CD8-positive, alpha-beta memory T cell (primary cell): ENCODE results near the gene THSD7A. TPM values are rescaled to one million over a fixed set of nuclear protein-coding genes. Genes with fewer than 3 reads are reported as not detected.

Experiments used
- CTCF ChIA-PET: fragments of 350-600 bp; sonication (Branson Sonifier 250); formaldehyde crosslinking; loops from one replicate; lab custom pipeline; 2021; ENCODE audit warnings: antibody characterized with exemption; lab: Charles Lee
- POLR2A ChIA-PET: fragments of 350-600 bp; sonication (Branson Sonifier 250); formaldehyde crosslinking; loops from one replicate; lab custom pipeline; 2021; ENCODE audit warnings: antibody characterized with exemption; lab: Charles Lee
- DNase-seq, 5 donors: peaks; one replicate each; pipeline versions ENCODE4 v3.0.0 to v3.0.0-alpha.2; 2020 to 2022; ENCODE audit warnings: mixed read lengths in 1 of 5
- H3K27ac ChIP-seq: one replicate; pipeline ENCODE4 v1.7.0; 2013; ENCODE audit warnings: low read depth, mild to moderate bottlenecking, low read length, moderate library complexity
- H3K27me3 ChIP-seq: 2 replicates; pipeline ENCODE4 v1.7.0; 2013; ENCODE audit warnings: low read length, mild to moderate bottlenecking; ENCODE audit not compliant: insufficient read depth, poor library complexity, severe bottlenecking
- H3K36me3 ChIP-seq: 2 replicates; pipeline ENCODE4 v1.7.0; 2013; ENCODE audit warnings: mild to moderate bottlenecking, low read length, moderate library complexity; ENCODE audit not compliant: insufficient read depth
- H3K4me1 ChIP-seq: 2 replicates; pipeline ENCODE4 v1.7.0; 2013; ENCODE audit warnings: mild to moderate bottlenecking, low read length, moderate library complexity; ENCODE audit not compliant: insufficient read depth
- H3K4me3 ChIP-seq: 2 replicates; pipeline ENCODE4 v1.7.0; 2013; ENCODE audit warnings: mild to moderate bottlenecking, low read length
- H3K9me3 ChIP-seq: 2 replicates; pipeline ENCODE4 v1.7.0; 2013; ENCODE audit warnings: mild to moderate bottlenecking, low read length
- H3K27ac Mint-ChIP-seq, 8 donors: one replicate each; pipeline ENCODE4 v1.8.0; 2020 to 2021; ENCODE audit warnings: mixed read lengths in 8 of 8, mild to moderate bottlenecking in 6 of 8, inconsistent platforms in 3 of 8, moderate library complexity in 3 of 8
- H3K27me3 Mint-ChIP-seq, 2 donors: one replicate each; pipeline ENCODE4 v1.8.0; 2020 to 2021; ENCODE audit warnings: mixed read lengths in 2 of 2, mild to moderate bottlenecking in 1 of 2, moderate library complexity in 1 of 2
- H3K36me3 Mint-ChIP-seq, 3 donors: one replicate each; pipeline ENCODE4 v1.8.0; 2020 to 2021; ENCODE audit warnings: mixed read lengths in 3 of 3, inconsistent platforms in 1 of 3, mild to moderate bottlenecking in 1 of 3
- H3K4me1 Mint-ChIP-seq, 3 donors: one replicate each; pipeline ENCODE4 v1.8.0; 2020 to 2021; ENCODE audit warnings: mixed read lengths in 3 of 3, inconsistent platforms in 1 of 3, mild to moderate bottlenecking in 1 of 3
- H3K4me3 Mint-ChIP-seq, 7 donors: one replicate each; pipeline ENCODE4 v1.8.0; 2020 to 2021; ENCODE audit warnings: mixed read lengths in 7 of 7, mild to moderate bottlenecking in 6 of 7, moderate library complexity in 4 of 7, inconsistent platforms in 2 of 7
- H3K9me3 Mint-ChIP-seq, 5 donors: one replicate each; pipeline ENCODE4 v1.8.0; 2020 to 2022; ENCODE audit warnings: mixed read lengths in 5 of 5, mild to moderate bottlenecking in 3 of 5, moderate library complexity in 2 of 5, inconsistent platforms in 1 of 5
- polyA plus RNA-seq: library from polyadenylated mRNA; unstranded; fragments of 300-500 nt; fragmentation: Illumina TruSeq; gene quantifications from one replicate; pipeline ENCODE4 v1.2.3, GENCODE V29; 2021
- total RNA-seq, 2 experiments: library from RNA; stranded (reverse); gene quantifications; one replicate each; pipeline ENCODE4 v1.2.3, GENCODE V29; 2021

Gene THSD7A
- total and polyA plus RNA-seq, 3 experiments from 2014 or later: not detected

GRCh38 chr7:11847336-11847735 is 15.3 kb upstream of the THSD7A start:
- H3K36me3 ChIP-seq: no peaks in the 10 kb centered on the region
- no peaks in the 10 kb centered on the region for H3K4me1 ChIP-seq
- CTCF ChIA-PET: no interaction called here
- no peaks in the 10 kb centered on the region for H3K27me3 ChIP-seq
- no peak overlapping the region for H3K27ac ChIP-seq
- Mint-ChIP-seq H3K27me3 (no peaks in the 10 kb centered on the region), H3K9me3 (peaks cover 0 to 8% (median 0%) of the 10 kb centered on the region in 5 donors), H3K4me3 (no peak overlapping the region), H3K36me3 (no peaks in the 10 kb centered on the region), H3K27ac (no peak overlapping the region), H3K4me1 (no peaks in the 10 kb centered on the region)
- no peak for DNase-seq
- no peaks in the 10 kb centered on the region for H3K9me3 ChIP-seq
- POLR2A ChIA-PET: no interaction called here
- no peak overlapping the region for H3K4me3 ChIP-seq

GRCh38 chr7:11846361-11846955 is 14.5 kb upstream of the THSD7A start:
- no peak for DNase-seq
- H3K4me3 Mint-ChIP-seq: no peak overlapping the region
- peaks cover 0 to 8% (median 0%) of the 10 kb centered on the region in 5 donors for H3K9me3 Mint-ChIP-seq
- Histone ChIP-seq H3K4me3 (no peak overlapping the region), H3K9me3 (no peaks in the 10 kb centered on the region), H3K36me3 (no peaks in the 10 kb centered on the region), H3K4me1 (no peaks in the 10 kb centered on the region), H3K27ac (no peak overlapping the region), H3K27me3 (no peaks in the 10 kb centered on the region)
- no peaks in the 10 kb centered on the region for H3K36me3 Mint-ChIP-seq
- ChIA-PET CTCF (no interaction called here), POLR2A (no interaction called here)
- no peaks in the 10 kb centered on the region for H3K4me1 Mint-ChIP-seq
- no peak overlapping the region for H3K27ac Mint-ChIP-seq
- H3K27me3 Mint-ChIP-seq: no peaks in the 10 kb centered on the region

GRCh38 chr7:11843113-11843765 is 11.2 kb upstream of the THSD7A start:
- DNase-seq: no peak
- H3K27me3 Mint-ChIP-seq: no peaks in the 10 kb centered on the region
- no peaks in the 10 kb centered on the region for H3K4me1 Mint-ChIP-seq
- H3K36me3 Mint-ChIP-seq: no peaks in the 10 kb centered on the region
- Histone ChIP-seq H3K27me3 (no peaks in the 10 kb centered on the region), H3K4me1 (no peaks in the 10 kb centered on the region), H3K9me3 (no peaks in the 10 kb centered on the region), H3K27ac (no peak overlapping the region), H3K36me3 (no peaks in the 10 kb centered on the region), H3K4me3 (no peak overlapping the region)
- no peak overlapping the region for H3K4me3 Mint-ChIP-seq
- POLR2A ChIA-PET: no interaction called here
- CTCF ChIA-PET: no interaction called here
- peaks cover 0 to 9% (median 2%) of the 10 kb centered on the region in 5 donors for H3K9me3 Mint-ChIP-seq
- no peak overlapping the region for H3K27ac Mint-ChIP-seq

- Histone ChIP-seq H3K4me3 (no peak overlapping the region), H3K36me3 (no peaks in the 10 kb centered on the region), H3K4me1 (no peaks in the 10 kb centered on the region), H3K9me3 (no peaks in the 10 kb centered on the region), H3K27me3 (no peaks in the 10 kb centered on the region), H3K27ac (no peak overlapping the region)
- H3K4me1 Mint-ChIP-seq: no peaks in the 10 kb centered on the region
- ChIA-PET CTCF (no interaction called here), POLR2A (no interaction called here)
- no peaks in the 10 kb centered on the region for H3K36me3 Mint-ChIP-seq
- no peak overlapping the region for H3K4me3 Mint-ChIP-seq
- no peaks in the 10 kb centered on the region for H3K27me3 Mint-ChIP-seq
- H3K27ac Mint-ChIP-seq: no peak overlapping the region
- peaks cover 0 to 8% (median 2%) of the 10 kb centered on the region in 5 donors for H3K9me3 Mint-ChIP-seq
- DNase-seq: no peak
Observed at GRCh38 chr7:11841657-11842056, 9.7 kb upstream of the THSD7A start.

GRCh38 chr7:11835260-11835659 is 3.3 kb upstream of the THSD7A start:
- Mint-ChIP-seq H3K27ac (no peak overlapping the region), H3K9me3 (peaks cover 0 to 2% (median 0%) of the 10 kb centered on the region in 5 donors), H3K4me1 (peaks cover 0 to 12% (median 2%) of the 10 kb centered on the region in 3 donors), H3K36me3 (no peaks in the 10 kb centered on the region), H3K27me3 (peaks cover 7 to 28% of the 10 kb centered on the region in 2 donors), H3K4me3 (no peak overlapping the region)
- POLR2A ChIA-PET: no interaction called here
- Histone ChIP-seq H3K4me3 (no peak overlapping the region), H3K27me3 (peaks cover 3% of the 10 kb centered on the region), H3K9me3 (no peaks in the 10 kb centered on the region), H3K27ac (no peak overlapping the region), H3K4me1 (no peaks in the 10 kb centered on the region), H3K36me3 (no peaks in the 10 kb centered on the region)
- DNase-seq: no peak
- CTCF ChIA-PET: no interaction called here

- no peaks in the 10 kb centered on the region for H3K36me3 Mint-ChIP-seq
- CTCF ChIA-PET: no interaction called here
Observed at GRCh38 chr7:11833431-11833830, 1.4 kb upstream of the THSD7A start.

GRCh38 chr7:11831156-11831735 is 752 bp downstream of the THSD7A start:
- H3K9me3 ChIP-seq: no peaks in the 10 kb centered on the region
- Mint-ChIP-seq H3K4me3 (peak overlapping the region in 3 of 7 donors; percentile 9 to 38 (median 27)), H3K27me3 (peaks cover 7 to 31% of the 10 kb centered on the region in 2 donors), H3K27ac (no peak overlapping the region), H3K4me1 (peaks cover 0 to 12% (median 2%) of the 10 kb centered on the region in 3 donors), H3K36me3 (no peaks in the 10 kb centered on the region), H3K9me3 (peaks cover 0 to 2% (median 0%) of the 10 kb centered on the region in 5 donors)
- no peak overlapping the region for H3K4me3 ChIP-seq
- POLR2A ChIA-PET: no interaction called here
- H3K4me1 ChIP-seq: no peaks in the 10 kb centered on the region
- H3K27ac ChIP-seq: no peak overlapping the region
- no peak for DNase-seq
- H3K36me3 ChIP-seq: no peaks in the 10 kb centered on the region
- H3K27me3 ChIP-seq: peaks cover 3% of the 10 kb centered on the region
- CTCF ChIA-PET: no interaction called here

More at GRCh38 chr7:11833431-11833830, 1.4 kb upstream of the THSD7A start:
- H3K4me3 ChIP-seq: no peak overlapping the region
- Mint-ChIP-seq H3K27ac (no peak overlapping the region), H3K4me3 (no peak overlapping the region), H3K4me1 (peaks cover 0 to 12% (median 2%) of the 10 kb centered on the region in 3 donors), H3K9me3 (peaks cover 0 to 2% (median 0%) of the 10 kb centered on the region in 5 donors), H3K27me3 (peaks cover 7 to 31% of the 10 kb centered on the region in 2 donors)
- no peaks in the 10 kb centered on the region for H3K4me1 ChIP-seq
- POLR2A ChIA-PET: no interaction called here
- H3K27me3 ChIP-seq: peaks cover 3% of the 10 kb centered on the region
- no peaks in the 10 kb centered on the region for H3K9me3 ChIP-seq
- H3K36me3 ChIP-seq: no peaks in the 10 kb centered on the region
- no peak overlapping the region for H3K27ac ChIP-seq
- DNase-seq: no peak

- Mint-ChIP-seq H3K9me3 (peaks cover 0 to 2% (median 0%) of the 10 kb centered on the region in 5 donors), H3K36me3 (no peaks in the 10 kb centered on the region), H3K27me3 (peaks cover 7 to 31% of the 10 kb centered on the region in 2 donors), H3K4me3 (peak overlapping the region in 1 of 7 donors; percentile 18), H3K27ac (no peak overlapping the region), H3K4me1 (peaks cover 0 to 12% (median 2%) of the 10 kb centered on the region in 3 donors)
- Histone ChIP-seq H3K27me3 (peaks cover 3% of the 10 kb centered on the region), H3K36me3 (no peaks in the 10 kb centered on the region), H3K27ac (no peak overlapping the region), H3K9me3 (no peaks in the 10 kb centered on the region), H3K4me1 (no peaks in the 10 kb centered on the region), H3K4me3 (no peak overlapping the region)
- ChIA-PET CTCF (no interaction called here), POLR2A (no interaction called here)
- DNase-seq: no peak
Observed at GRCh38 chr7:11830582-11831155, 1.3 kb downstream of the THSD7A start.
